NOMO-1 treated with DMSO at 0.1 percent for 48 hours (cell line): Measurements from ENCODE around the gene EAF1.
"Not testable (repeated sequence)": the region's sequence is repeated elsewhere in the genome, so short reads cannot be mapped to it uniquely, and the experiment has no call there.

ENCODE experiments used
- DNase-seq: peaks from one replicate; lab custom pipeline; 2025; ENCODE audit not compliant: unreplicated experiment; lab: John Stamatoyannopoulos, UW

Gene EAF1

DNA sequence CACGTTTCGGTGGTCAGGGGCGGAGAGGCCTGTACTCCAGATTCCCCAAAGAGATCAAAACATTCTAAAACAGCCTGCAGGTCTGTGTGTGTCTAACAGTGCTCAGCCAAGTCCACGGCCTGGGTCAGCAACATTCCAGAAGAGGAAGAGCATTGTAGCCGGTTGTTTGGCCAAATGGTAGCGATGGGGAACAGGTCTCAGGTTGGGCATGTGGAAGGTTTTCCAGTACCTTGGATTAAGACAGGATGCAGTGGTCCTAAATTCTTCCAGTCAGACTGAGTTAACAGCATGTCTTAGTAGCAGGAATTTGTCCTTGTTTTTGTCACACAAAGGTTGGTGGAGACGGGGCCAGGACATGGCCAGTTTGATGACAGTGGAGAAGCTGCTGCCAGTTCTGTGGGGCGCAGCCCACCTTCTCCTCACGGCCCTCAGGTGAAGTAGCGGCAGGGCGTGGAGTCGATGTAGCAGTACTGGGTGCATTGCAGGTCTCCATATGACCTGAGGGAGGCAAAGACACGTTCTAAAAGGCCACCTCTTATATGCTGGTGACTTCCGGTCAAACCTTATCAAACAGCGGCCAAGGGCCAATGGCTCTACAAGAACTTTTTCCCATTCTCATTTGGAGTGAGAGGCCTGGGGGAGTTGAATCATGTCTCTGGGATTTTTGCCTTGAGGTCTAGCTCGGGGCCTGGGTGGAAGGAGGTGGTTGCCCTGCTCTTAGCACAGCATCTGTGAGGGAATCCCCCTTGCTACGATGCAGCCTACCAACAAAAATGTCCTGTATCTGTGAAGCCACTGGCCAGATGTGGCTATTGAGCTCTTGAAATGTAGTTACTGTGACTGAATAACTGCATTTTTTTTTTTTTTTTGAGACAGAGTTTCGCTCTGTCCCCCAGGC is 24.1 kb downstream of the EAF1 start:
- DNase-seq = no peak

DNA sequence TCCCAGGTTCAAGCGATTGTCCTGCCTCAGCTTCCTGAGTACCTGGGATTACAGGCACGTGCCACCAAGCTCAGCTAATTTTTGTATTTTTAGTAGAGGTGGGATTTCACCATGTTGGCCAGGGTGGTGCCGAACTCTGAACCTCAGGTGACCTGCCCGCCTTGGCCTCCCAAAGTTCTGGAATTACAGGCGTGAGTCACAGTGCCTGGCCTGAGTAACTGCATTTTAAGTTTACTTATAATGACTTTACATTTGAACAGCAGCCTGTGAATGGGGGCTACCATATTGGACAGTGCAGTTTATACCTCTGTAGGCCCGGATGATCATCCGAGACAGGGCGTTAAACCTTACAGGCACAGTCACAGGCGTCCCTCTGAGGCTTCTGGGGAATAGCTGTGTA is 24.8 kb downstream of the EAF1 start:
- no peak for DNase-seq

DNA sequence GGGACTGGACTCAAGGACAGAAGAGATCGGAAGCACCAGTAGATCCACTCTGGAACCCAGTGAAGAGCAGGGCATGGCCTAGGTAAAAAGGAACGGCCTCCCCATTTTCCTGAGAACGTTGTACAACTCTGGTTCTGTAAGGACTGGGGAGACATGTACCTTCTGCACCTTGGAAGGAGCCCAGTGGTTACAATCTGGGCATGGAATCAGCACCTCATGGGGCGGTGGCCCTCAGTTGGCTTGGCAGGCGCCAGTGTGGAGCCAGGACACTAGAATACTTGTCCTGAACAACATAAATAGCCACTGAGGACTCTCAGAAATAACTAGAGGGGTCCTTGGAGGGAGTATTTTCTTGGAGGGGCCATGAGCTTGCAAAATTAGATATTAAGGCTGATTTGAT is 25.6 kb downstream of the EAF1 start:
- no peak for DNase-seq

DNA sequence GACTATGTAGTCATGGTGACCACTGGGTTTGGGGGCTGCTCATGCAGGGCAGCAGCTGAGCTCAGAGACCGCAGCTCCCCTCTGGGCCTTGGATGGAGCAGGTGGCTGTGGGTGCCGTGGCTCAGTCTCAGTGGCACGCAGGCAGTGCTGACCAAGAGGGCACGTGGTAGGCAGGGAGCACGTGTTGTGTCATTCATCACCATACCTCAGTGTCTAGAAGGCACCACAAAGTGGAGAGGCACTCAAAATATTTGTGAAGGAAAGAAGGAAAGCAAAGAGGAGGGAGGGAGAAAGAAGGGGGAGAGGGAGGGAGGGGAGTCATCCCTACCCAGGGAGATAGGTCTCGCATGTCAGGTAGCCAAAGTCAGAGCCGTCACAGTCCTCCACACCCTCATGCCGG is 26.1 kb downstream of the EAF1 start:
- DNase-seq = no peak

DNA sequence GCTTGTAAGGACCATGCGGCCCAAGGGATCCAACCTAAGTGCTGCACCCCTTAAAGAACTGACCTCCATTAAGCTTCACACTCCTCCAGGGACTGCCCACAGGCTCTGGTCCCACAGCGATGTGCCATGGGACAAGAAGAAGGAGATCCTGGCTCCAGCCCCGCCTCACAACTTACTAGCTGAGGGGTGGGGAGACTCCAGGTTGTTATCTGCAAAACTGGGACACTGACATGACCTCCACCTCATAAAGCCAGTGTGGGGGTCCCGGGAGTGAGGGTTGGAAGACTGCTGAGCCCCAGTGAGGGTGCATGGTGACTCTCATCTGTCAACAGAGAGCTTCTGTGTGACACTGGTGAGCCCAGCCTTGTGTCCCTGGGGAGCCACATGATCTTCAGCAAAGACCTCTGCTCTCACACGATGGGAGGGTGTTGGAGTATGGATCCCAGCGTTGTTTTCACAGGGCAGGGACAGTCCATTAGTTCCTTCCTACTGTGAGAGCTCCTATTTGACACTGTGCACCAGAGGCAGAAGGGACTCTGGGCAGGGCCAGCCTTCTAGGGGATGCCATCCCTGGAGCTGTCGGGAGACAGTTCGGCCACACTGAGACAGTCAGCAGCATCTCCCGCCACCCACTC is 26.7 kb downstream of the EAF1 start:
- DNase-seq = no peak

DNA sequence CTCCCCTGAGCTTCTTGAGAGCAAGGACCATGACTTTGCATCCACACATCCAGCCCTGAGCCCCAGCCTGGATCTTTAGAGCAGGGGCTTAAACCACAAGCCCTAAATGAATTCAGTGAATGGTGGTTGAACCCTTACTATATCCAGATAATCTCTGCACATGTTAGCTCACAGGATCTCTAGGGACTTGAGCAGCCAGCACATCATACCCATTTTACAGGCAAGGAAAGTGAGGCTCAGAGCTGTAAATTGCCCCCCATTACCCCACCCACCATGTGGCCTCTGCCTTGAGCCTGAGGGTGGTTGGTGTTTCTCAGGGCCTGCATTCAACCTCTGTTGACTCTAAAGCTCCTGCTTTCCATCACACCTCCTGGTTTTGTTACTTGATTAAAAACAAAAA is 27.6 kb downstream of the EAF1 start:
- DNase-seq = no peak

DNA sequence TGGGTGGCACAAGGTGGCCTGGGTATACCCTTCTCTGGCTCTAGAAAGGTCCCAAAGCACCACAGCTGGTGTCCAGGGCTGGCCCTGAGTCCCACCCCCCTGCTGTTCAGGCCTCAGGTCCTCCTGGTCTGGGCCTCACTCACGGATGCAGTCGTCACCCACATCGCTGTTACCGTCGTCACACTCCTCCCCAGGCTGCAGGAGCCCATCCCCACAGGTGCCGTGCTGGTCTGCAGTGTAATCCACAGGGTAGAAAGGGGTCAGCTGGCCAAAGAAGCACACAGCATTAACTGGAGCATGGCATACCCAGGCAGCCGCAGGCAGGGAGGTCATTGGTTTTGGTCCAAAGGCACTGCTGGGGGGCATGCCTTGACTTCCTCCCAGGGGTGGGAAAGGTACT is 28.4 kb downstream of the EAF1 start:
- DNase-seq = no peak

DNA sequence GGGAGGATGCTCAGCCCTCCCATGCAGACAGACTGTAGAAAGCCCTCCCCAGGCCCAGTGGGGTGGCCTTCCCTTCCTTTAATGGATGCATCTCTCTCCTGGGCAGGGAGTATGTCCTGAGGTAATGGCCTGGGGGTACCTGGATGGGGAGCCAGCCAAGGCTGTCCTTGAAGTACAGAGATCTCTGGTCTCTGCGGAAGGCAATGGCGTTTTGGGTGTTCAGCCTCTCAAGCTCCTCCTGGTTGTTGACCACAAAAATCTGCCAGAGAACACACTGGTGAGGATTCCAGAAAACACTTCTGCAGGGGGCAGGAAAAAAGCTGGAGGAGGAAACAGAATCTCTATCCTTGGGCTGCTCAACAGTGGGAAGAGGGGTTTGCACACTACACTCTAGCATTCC is 28.9 kb downstream of the EAF1 start:
- no peak for DNase-seq

DNA sequence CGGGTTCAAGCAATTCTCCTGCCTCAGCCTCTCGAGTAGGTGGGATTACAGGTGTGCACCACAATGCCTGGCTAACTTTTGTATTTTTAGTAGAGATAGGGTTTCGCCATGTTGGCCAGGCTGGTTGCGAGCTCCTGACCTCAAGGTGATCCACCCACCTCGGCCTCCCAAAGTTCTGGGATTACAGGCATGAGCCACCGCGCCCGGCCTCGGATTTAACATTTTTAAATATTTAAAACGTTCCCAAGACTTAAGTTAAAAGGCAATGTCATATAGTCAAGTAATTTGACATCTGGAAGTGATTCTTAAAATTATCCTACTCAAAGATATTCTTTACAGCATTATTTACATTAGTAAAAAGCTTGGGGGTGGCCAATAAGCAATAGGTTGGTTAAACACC is 29.5 kb downstream of the EAF1 start:
- not testable (repeated sequence) for DNase-seq

DNA sequence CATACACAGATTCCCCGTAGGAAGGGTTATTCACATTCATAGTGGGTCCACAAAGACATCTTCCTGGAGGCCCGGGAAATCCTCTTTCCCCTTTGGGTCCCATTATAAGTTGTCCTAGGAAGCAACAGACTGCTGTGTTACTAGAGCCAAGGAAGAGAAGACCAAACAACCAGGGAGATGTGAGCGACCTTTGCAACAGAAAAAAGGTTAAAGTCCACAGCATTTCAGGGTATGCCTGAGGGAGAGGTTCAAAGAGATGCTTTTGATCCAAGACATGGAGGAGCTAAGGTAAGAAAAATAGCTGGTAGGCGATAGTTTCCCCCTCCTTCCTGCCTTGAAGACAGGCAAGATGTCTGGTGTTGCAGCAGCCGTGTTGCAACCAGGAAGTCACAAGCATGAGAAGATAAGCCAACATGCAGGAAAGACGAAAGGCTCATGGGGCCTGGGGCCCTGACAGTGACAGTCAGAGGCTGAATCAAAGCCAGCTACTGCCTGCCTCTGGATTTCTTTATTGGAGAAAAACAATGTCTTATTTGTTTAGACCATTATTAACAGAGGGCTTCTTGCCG is 30.9 kb downstream of the EAF1 start:
- no peak for DNase-seq

DNA sequence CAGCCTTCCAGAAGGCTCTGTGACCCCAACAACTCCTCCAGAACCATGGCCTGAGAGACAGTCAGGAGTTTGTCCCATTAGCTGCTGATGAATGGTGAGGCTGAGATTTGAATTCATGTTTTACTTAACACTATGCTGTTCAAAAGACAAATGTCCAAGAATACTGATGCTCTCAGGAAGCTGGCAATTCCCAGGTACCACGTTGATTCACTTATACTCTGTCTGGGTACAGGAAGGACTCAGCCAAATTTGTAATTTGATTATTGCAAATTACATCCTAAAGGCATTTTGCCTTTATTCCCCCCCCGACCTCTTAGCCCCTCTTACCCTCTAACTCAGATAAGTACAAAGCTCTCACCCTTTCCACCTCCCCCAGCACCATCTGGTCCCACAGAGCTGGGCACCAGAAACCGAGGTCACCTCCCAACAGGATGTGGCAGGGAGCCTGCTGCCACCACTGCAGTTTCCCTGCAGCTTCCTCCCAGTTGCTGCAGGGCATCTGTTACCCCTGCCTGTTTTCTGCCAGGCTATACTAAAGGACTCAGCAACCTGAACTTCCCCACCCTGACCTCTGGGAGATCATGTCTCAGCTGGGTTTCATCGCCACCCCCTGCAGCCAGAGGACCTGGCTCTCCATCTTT is 33.6 kb downstream of the EAF1 start:
- no peak for DNase-seq

DNA sequence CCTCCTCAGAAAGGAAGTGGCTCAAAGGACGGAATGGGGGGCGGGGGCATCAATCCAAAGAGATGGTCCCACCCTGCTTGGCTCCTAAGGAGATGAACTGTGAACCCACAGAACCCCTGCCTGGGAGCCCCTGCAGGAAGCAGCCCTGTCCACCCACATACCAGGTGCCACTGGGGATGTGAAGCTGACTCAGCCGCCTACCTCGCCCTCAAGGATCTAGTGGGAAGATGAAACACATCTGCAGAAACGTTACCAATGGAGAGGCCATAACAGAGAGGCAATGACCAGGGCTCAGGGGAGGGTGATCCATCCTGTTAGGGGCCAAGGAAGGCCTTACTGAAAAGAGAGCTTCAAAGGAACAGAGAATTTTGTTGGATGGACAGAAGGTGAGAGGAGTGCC is 35.1 kb downstream of the EAF1 start:
- no peak for DNase-seq

DNA sequence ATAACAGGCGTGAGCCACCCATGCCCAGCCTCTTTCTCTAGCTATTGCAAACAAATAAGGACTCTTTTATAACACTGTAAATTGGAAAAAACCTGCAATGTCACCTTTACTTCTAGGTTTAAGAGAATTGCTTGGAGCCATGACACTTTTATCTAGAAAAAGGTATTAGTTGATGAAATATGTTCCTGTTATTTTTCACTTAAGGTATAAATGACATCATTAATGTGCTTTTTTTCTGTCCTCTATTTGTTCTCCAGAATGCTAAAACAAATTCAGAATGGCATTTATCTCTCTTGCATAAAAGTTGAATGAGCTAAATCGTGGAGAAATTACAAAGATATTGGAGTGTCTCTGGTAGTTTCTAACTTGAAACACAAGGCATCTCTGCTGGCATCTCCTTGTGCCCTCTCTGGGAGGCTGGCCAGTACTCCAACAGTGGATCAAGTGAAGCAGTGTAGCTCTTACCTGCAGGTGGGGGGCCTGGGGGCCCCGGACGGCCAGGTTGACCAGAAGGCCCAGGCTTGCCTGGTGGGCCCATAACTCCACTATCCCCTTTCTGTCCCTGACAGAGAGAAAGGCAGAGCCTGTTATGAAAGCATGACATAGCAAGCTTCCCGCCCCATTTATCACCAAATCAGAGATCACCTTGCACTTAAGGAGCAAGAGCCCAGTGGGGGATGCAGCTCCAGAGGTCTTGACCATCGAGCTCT is 38.6 kb downstream of the EAF1 start:
- no peak for DNase-seq

DNA sequence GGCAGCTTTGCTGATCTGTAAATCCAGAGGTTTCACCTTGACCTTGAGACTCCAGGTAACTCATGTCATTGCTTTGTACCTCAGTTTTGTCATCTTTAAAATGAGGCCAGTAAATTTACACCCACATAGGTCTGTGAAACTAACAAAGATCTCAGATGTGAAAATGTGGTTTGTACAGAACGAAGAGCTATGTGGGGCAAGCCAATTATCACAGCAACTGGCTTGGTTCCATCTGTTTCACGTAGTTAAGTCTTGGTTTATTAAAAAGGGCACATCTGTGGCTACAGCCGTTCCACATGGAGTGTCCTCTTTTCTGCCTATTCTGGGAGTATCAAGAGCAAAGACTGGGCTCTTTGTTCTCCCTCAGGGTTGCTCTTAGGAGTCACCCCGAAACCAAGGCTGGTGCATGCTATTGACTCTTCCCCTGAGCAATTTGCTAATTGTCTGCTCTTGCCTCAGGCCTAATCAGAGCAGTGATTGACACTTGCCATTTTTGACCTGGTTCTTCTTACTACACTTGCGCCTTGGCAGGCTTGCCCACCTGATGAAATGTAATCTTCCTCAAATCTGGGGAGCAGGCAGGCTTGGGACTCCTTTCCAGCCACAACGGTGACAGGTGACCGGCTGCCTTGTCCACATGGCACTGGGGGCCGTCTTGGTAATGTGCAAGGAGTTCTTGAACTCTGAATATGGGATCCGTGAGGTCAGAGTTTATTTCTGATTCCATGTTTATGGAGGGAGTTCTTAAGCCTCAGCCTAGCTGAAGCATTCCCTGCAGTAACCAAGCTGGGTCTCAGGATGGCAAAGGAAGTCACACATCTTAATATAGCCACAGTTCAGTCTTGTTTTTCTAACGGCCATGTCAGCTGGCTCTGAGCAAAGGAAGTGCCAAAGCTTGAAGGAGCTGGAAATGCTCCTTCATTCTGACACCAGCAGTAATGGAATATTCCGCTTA is 40.1 kb downstream of the EAF1 start:
- DNase-seq = no peak

DNA sequence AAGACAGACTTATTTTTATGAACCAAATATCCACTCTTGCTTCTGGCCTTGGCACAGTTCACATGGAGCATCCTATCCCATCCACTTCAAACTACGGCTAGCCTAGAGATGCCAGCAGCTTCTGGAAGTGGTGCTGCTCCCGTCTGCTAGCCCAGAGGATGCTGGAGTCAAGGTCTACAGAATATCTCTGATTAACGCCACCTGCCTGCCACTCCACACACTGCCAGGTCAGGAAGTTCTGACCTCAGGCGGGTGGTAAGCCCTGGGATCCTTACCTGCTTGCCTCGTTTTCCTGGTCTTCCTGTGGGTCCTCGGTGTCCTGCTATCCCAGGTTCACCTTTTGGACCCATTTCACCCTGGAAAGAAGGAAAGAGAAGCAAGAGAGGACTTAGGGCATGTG is 42.9 kb downstream of the EAF1 start:
- DNase-seq = no peak

DNA sequence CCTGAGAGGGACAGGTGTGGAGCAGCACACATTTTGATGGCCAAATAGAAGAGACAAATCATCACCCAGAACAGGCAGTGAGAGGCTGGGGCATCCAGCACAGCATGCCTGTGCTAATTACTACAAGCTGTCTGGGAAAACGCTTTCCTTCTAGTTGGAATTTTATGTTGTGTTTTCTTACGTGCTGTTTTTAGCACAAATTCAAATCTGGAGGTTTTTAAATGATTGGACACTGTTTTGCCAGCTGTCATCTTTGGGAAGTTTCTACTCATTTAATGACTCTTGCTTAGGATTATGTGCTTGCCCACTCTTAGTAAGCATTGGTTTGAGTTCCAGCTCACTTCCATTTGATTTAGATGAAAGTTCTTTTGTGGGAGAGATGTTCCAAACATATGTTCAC is 43.5 kb downstream of the EAF1 start:
- DNase-seq = no peak

DNA sequence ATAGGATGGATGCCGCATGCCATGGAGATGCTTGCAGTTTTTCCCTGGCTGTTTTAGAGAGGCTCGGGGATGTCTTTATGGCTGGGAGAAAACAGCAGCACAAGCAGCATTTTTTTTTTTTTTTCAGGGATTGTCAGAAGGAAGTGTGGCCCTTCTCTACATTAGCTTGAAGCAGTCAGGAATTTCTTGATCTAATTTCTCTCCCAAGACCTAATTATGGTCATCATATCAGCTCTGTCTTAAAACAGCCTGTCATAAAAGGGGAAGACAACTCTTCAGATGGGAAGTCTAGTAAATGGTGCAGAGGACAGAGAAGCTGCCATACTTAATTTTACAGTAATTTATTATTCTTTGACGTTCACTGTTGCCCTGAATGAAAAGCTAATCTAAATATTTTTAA is 44.5 kb downstream of the EAF1 start:
- DNase-seq = no peak

DNA sequence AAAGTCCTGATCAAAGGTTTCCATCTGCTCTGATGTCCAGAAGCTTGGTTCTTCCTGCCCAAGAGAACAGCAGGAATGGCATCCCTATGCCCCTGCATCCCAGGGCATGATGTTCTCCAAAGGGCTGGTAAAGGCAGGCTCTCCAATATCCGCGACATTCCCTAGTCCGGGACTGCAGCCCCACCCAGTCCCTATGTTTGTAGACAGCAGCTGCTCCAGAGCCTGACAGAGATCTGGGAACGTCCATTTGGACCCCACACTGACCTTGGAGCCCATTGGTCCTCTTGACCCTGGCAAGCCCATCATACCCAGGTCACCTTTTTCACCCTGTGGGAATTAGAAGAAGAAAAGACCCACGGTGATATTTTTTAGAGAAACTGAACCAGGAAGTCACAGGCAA is 47.8 kb downstream of the EAF1 start:
- no peak for DNase-seq

DNA sequence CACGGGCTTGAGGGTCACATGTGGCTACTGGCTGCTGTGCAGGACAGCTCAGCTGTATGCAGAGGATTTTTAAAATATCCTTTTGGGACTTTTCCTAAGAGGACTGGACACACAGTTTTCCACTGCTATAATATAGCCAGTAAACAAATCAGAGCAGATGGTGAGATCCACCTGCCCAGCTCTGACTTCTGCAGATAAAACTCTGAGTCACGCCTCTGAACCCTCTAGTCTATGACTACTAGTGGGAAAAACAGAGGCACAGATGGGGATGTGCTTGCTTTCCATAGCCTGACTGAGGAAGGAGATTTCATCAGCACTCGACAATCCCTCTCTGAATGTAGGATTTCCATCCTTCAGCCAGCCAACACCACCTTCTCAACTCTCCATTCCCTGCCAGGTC is 49.0 kb downstream of the EAF1 start:
- no peak for DNase-seq

DNA sequence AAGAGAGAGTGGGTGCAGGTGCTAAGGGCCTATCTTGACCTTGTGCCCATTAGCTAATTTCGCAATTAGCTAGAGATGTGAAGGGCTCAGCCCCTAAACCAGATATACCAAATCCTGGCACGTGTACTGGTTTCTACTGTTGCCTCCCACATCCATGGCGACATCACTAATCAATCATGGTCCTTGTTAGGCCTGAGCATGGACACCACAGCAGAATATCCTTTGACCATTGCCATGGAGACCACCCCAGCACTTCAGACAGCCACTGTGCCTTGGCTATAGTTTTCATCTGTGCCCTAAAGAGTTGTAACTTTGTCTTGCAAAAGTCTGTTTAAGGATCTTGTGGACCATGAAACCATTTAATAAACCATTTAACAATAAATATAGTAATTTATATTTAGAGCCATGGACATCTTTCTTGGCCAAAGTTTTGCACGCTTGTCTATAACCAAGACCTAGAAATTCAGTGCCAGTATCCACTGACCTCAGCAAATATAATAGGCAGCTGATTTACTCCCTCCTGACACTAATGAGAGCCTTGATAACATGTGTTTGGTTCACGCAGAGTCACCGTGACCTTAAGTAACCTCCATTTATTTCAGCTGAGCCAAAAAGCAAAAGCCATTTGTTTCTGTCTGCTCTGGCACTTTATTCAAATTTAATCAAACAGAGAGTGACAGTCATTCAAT is 50.7 kb downstream of the EAF1 start:
- no peak for DNase-seq
